HL-60 (cell line): ENCODE data around the gene DOK5.

Experiments
- DNase-seq, 2 experiments: peaks; one replicate each; pipeline ENCODE4 v3.0.0-alpha.2; 2010 to 2020; ENCODE audit warnings: low read depth in 1 of 2, low spot score in 1 of 2
- H3K27ac ChIP-seq: fragments of 250-450 bp; sonication (Bioruptor Pico); replicated peaks from 2 replicates; pipeline ENCODE4 v1.5.1; 2020; ENCODE audit warnings: mild to moderate bottlenecking, moderate library complexity
- H3K27me3 ChIP-seq: fragments of 250-450 bp; sonication (Bioruptor Pico); 2 replicates; pipeline ENCODE4 v1.5.1; 2021; ENCODE audit warnings: mild to moderate bottlenecking, moderate library complexity; ENCODE audit not compliant: insufficient read depth, poor library complexity, severe bottlenecking
- H3K4me3 ChIP-seq: replicated peaks from 2 replicates; pipeline ENCODE4 v1.5.1; 2011; ENCODE audit warnings: mild to moderate bottlenecking, control low read depth, low read length; ENCODE audit not compliant: insufficient read depth
- CTCF ChIP-seq: IDR thresholded peaks from one replicate; pipeline ENCODE4 v1.5.1; 2011; ENCODE audit warnings: low read length, control low read depth, inconsistent platforms; ENCODE audit not compliant: insufficient read depth
- GABPA ChIP-seq: IDR thresholded peaks from 2 replicates; pipeline ENCODE4 v1.6.1; 2012; ENCODE audit warnings: low read depth
- POLR2AphosphoS5 ChIP-seq: IDR thresholded peaks from 2 replicates; pipeline ENCODE4 v1.6.1; 2012; ENCODE audit warnings: low read depth
- REST ChIP-seq: IDR thresholded peaks from 2 replicates; pipeline ENCODE4 v1.6.1; 2012; ENCODE audit warnings: low read depth; ENCODE audit not compliant: insufficient replicate concordance
- SPI1 ChIP-seq: IDR thresholded peaks from 2 replicates; pipeline ENCODE4 v1.6.1; 2012; ENCODE audit warnings: low read depth, mild to moderate bottlenecking, borderline replicate concordance

The DOK5 gene

GRCh38 chr20:54467622-54468021 lies 7.8 kb upstream of the DOK5 start:
- Histone ChIP-seq H3K27ac (no peak overlapping the region), H3K27me3 (peaks cover 2% of the 10 kb centered on the region), H3K4me3 (no peak overlapping the region)
- no peak for DNase-seq
- TF ChIP-seq SPI1 (no peak), REST (no peak), CTCF (no peak), GABPA (no peak), POLR2AphosphoS5 (no peak)

GRCh38 chr20:54468082-54468481 lies 7.3 kb upstream of the DOK5 start:
- Histone ChIP-seq H3K4me3 (no peak overlapping the region), H3K27ac (no peak overlapping the region), H3K27me3 (peaks cover 2% of the 10 kb centered on the region)
- TF ChIP-seq SPI1 (no peak), POLR2AphosphoS5 (no peak), REST (no peak), GABPA (no peak), CTCF (no peak)
- DNase-seq = no peak

- Histone ChIP-seq H3K27ac (no peak overlapping the region), H3K27me3 (peaks cover 11% of the 10 kb centered on the region), H3K4me3 (no peak overlapping the region)
- TF ChIP-seq CTCF = no peak
- no peak for TF ChIP-seq GABPA
- no peak for TF ChIP-seq SPI1
- TF ChIP-seq POLR2AphosphoS5 = no peak
- no peak for TF ChIP-seq REST
- DNase-seq = no peak
Observed at GRCh38 chr20:54469293-54469692, 6.1 kb upstream of the DOK5 start.
